Activated T-cell treated with anti-CD3 and anti-CD28 coated beads, Interleukin-2, amount 50 U/mL, for 4 hours (primary cell): ENCODE data around the gene HCAR3. TPM values are rescaled to one million over a fixed set of nuclear protein-coding genes. Genes with fewer than 3 reads are reported as not detected.
"Not testable (repeated sequence)": the region's sequence is repeated elsewhere in the genome, so short reads cannot be mapped to it uniquely, and the experiment has no call there.

Experiments used
- ATAC-seq, 2 donors: fragments of 200-7000 bp; cut with Tn5 transposase; one replicate each; pipeline ENCODE4 v1.10.0; 2021
- DNase-seq: peaks from one replicate; pipeline ENCODE4 v3.0.0-alpha.2; 2020
- H3K27me3 Mint-ChIP-seq: one replicate; pipeline ENCODE4 v1.8.0; 2021; ENCODE audit warnings: low read depth, mixed read lengths
- H3K36me3 Mint-ChIP-seq: one replicate; pipeline ENCODE4 v1.8.0; 2022; ENCODE audit warnings: mixed read lengths; ENCODE audit not compliant: insufficient read depth
- H3K4me1 Mint-ChIP-seq: one replicate; pipeline ENCODE4 v1.8.0; 2021; ENCODE audit warnings: low read depth, mixed read lengths
- H3K4me3 Mint-ChIP-seq: one replicate; pipeline ENCODE4 v1.8.0; 2021; ENCODE audit warnings: mild to moderate bottlenecking, moderate library complexity, mixed read lengths
- H3K9me3 Mint-ChIP-seq: one replicate; pipeline ENCODE4 v1.8.0; 2021; ENCODE audit warnings: mixed read lengths
- total RNA-seq, 3 donors: library from RNA; stranded (reverse); gene quantifications; one replicate each; pipeline ENCODE4 v1.2.1, GENCODE V29; 2021

Gene HCAR3
- total RNA-seq, result not detected

GRCh38 chr12:122716658-122717057 lies at the start of gene HCAR3:
Gene HCAR3 (minus strand): TSS chr12:122716811. CDS start chr12:122716737, 74 bp downstream.
- H3K9me3 Mint-ChIP-seq, H3K4me3 Mint-ChIP-seq, DNase-seq, H3K36me3 Mint-ChIP-seq, ATAC-seq, H3K27me3 Mint-ChIP-seq: not testable (repeated sequence)
- H3K4me1 Mint-ChIP-seq, result peaks cover 11% of the 10 kb centered on the region

- DNase-seq (no peak), ATAC-seq (no peak)
- no peaks in the 10 kb centered on the region for H3K9me3 Mint-ChIP-seq
- H3K4me3 Mint-ChIP-seq, result no peak overlapping the region
- H3K36me3 Mint-ChIP-seq, result peaks cover 47% of the 10 kb centered on the region
- H3K27me3 Mint-ChIP-seq, result no peaks in the 10 kb centered on the region
- H3K4me1 Mint-ChIP-seq, result peaks cover 52% of the 10 kb centered on the region
These were observed 41.0 kb upstream of the HCAR3 start for GRCh38 chr12:122757568-122757967.

- no peak for DNase-seq
- Mint-ChIP-seq H3K36me3 (peaks cover 40% of the 10 kb centered on the region), H3K9me3 (no peaks in the 10 kb centered on the region), H3K4me3 (no peak overlapping the region), H3K4me1 (peaks cover 57% of the 10 kb centered on the region), H3K27me3 (no peaks in the 10 kb centered on the region)
- no peak for ATAC-seq
These were observed 38.2 kb upstream of the HCAR3 start for GRCh38 chr12:122754790-122755189.

GRCh38 chr12:122753319-122753650 lies 36.7 kb upstream of the HCAR3 start:
- Mint-ChIP-seq H3K27me3 (no peaks in the 10 kb centered on the region), H3K9me3 (no peaks in the 10 kb centered on the region), H3K4me3 (peak overlapping the region; percentile 95), H3K4me1 (peaks cover 54% of the 10 kb centered on the region), H3K36me3 (peaks cover 36% of the 10 kb centered on the region)
- DNase-seq (no peak), ATAC-seq (no peak)

GRCh38 chr12:122752464-122753318 lies 36.1 kb upstream of the HCAR3 start, which contains the start of gene DENR:
Gene DENR (plus strand): TSS chr12:122752824. CDS start chr12:122753702, 878 bp downstream.
- peak; percentile 100 for DNase-seq
- Mint-ChIP-seq H3K4me1 (peaks cover 54% of the 10 kb centered on the region), H3K4me3 (peak within 1 kb of the TSS; percentile 95)

GRCh38 chr12:122750781-122751515 lies 34.3 kb upstream of the HCAR3 start:
- not testable (repeated sequence) for H3K9me3 Mint-ChIP-seq, DNase-seq, ATAC-seq, H3K27me3 Mint-ChIP-seq
- Mint-ChIP-seq H3K4me1 (peaks cover 37% of the 10 kb centered on the region), H3K4me3 (peak overlapping the region; percentile 95), H3K36me3 (peaks cover 18% of the 10 kb centered on the region)

More at GRCh38 chr12:122752464-122753318, 36.1 kb upstream of the HCAR3 start, which contains the start of gene DENR:
- H3K27me3 Mint-ChIP-seq, result no peaks in the 10 kb centered on the region
- no peaks in the 10 kb centered on the region for H3K9me3 Mint-ChIP-seq
- peaks cover 33% of the 10 kb centered on the region for H3K36me3 Mint-ChIP-seq
- ATAC-seq, result peak; percentile 93 to 95

- H3K27me3 Mint-ChIP-seq, result no peaks in the 10 kb centered on the region
- H3K4me3 Mint-ChIP-seq, result no peak overlapping the region
- H3K36me3 Mint-ChIP-seq, result peaks cover 10% of the 10 kb centered on the region
- peaks cover 28% of the 10 kb centered on the region for H3K4me1 Mint-ChIP-seq
- DNase-seq (no peak), ATAC-seq (no peak)
- H3K9me3 Mint-ChIP-seq, result no peaks in the 10 kb centered on the region
These were observed 33.1 kb upstream of the HCAR3 start for GRCh38 chr12:122749569-122750332.

GRCh38 chr12:122747224-122748135 lies 30.9 kb upstream of the HCAR3 start:
- H3K27me3 Mint-ChIP-seq, result no peaks in the 10 kb centered on the region
- H3K9me3 Mint-ChIP-seq, result no peaks in the 10 kb centered on the region
- DNase-seq (no peak), ATAC-seq (no peak)
- peaks cover 10% of the 10 kb centered on the region for H3K4me1 Mint-ChIP-seq
- no peak overlapping the region for H3K4me3 Mint-ChIP-seq
- no peaks in the 10 kb centered on the region for H3K36me3 Mint-ChIP-seq

GRCh38 chr12:122743895-122744525 lies 27.4 kb upstream of the HCAR3 start:
- no peak overlapping the region for H3K4me3 Mint-ChIP-seq
- no peak for DNase-seq
- H3K27me3 Mint-ChIP-seq, result no peaks in the 10 kb centered on the region
- H3K9me3 Mint-ChIP-seq, result no peaks in the 10 kb centered on the region
- ATAC-seq, result no peak
- H3K4me1 Mint-ChIP-seq, result no peaks in the 10 kb centered on the region
- no peaks in the 10 kb centered on the region for H3K36me3 Mint-ChIP-seq

GRCh38 chr12:122740351-122740750 lies 23.7 kb upstream of the HCAR3 start:
- Mint-ChIP-seq H3K4me1 (no peaks in the 10 kb centered on the region), H3K36me3 (no peaks in the 10 kb centered on the region), H3K27me3 (no peaks in the 10 kb centered on the region), H3K9me3 (no peaks in the 10 kb centered on the region), H3K4me3 (no peak overlapping the region)
- ATAC-seq (no peak), DNase-seq (no peak)

- ATAC-seq (no peak), DNase-seq (no peak)
- H3K9me3 Mint-ChIP-seq, result no peaks in the 10 kb centered on the region
- peaks cover 7% of the 10 kb centered on the region for H3K4me1 Mint-ChIP-seq
- no peaks in the 10 kb centered on the region for H3K27me3 Mint-ChIP-seq
- no peak overlapping the region for H3K4me3 Mint-ChIP-seq
- no peaks in the 10 kb centered on the region for H3K36me3 Mint-ChIP-seq
These were observed 22.0 kb upstream of the HCAR3 start for GRCh38 chr12:122738571-122738970.

- Mint-ChIP-seq H3K27me3 (no peaks in the 10 kb centered on the region), H3K36me3 (no peaks in the 10 kb centered on the region), H3K4me3 (peak overlapping the region; percentile 3), H3K4me1 (peaks cover 51% of the 10 kb centered on the region), H3K9me3 (no peaks in the 10 kb centered on the region)
- no peak for ATAC-seq
- no peak for DNase-seq
These were observed 16.0 kb upstream of the HCAR3 start for GRCh38 chr12:122732611-122733010.

GRCh38 chr12:122732170-122732569 lies 15.6 kb upstream of the HCAR3 start:
- ATAC-seq, result peak; percentile 30 to 35
- no peaks in the 10 kb centered on the region for H3K36me3 Mint-ChIP-seq
- peaks cover 51% of the 10 kb centered on the region for H3K4me1 Mint-ChIP-seq
- H3K9me3 Mint-ChIP-seq, result no peaks in the 10 kb centered on the region
- H3K27me3 Mint-ChIP-seq, result no peaks in the 10 kb centered on the region
- DNase-seq, result no peak
- peak overlapping the region; percentile 3 for H3K4me3 Mint-ChIP-seq
